BE2C (cell line): ENCODE measurements around the gene KRTAP5-10.
A peak's percentile ranks its signal among the peaks of the same experiment; 100 is the strongest.
"Not testable (repeated sequence)": the region's sequence is repeated elsewhere in the genome, so short reads cannot be mapped to it uniquely, and the experiment has no call there.

Experiments
- DNase-seq: peaks from one replicate; pipeline ENCODE4 v3.0.0-alpha.2; 2020
- H3K27me3 ChIP-seq: fragments of 250-450 bp; sonication (Bioruptor Pico); 2 replicates; pipeline ENCODE4 v1.5.1; 2020; ENCODE audit warnings: mild to moderate bottlenecking
- H3K36me3 ChIP-seq: fragments of 250-450 bp; sonication (Bioruptor Pico); 2 replicates; pipeline ENCODE4 v1.5.1; 2020; ENCODE audit warnings: mild to moderate bottlenecking
- H3K4me1 ChIP-seq: fragments of 250-450 bp; sonication (Bioruptor Pico); 2 replicates; pipeline ENCODE4 v1.5.1; 2020
- H3K4me3 ChIP-seq: 2 replicates; pipeline ENCODE4 v1.5.1; 2011; ENCODE audit warnings: low read depth, low read length
- H3K9me3 ChIP-seq: fragments of 250-450 bp; sonication (Bioruptor Pico); 2 replicates; pipeline ENCODE4 v1.5.1; 2020
- TF ChIP-seq, protein P1 (sequence below): IDR thresholded peaks from 2 replicates; pipeline ENCODE4 v1.5.1; 2012; ENCODE audit warnings: mild to moderate bottlenecking, low read depth, low read length

KRTAP5-10 gene

DNA sequence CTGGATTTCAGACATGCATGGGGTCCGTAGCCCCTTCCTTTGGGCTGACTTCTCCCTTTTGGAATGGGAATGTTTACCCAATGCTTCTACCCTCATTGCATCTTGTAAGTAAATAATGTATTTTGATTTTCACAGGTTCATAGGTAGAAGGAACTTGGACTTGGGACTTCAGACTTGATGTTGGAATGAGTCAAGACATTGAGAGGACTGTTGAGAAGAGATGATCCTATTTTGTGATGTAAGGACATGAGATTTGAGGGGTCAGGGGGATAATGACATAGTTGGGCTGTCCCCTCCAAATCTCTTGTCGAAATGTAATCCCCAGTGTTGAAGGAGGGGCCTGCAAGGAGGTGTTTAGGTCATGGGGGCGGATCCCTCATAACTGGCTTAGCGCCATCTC is 933 bp upstream of the KRTAP5-10 start:
- Histone ChIP-seq H3K4me3 (no peak overlapping the region), H3K4me1 (no peaks in the 10 kb centered on the region), H3K36me3 (no peaks in the 10 kb centered on the region), H3K27me3 (no peaks in the 10 kb centered on the region), H3K9me3 (no peaks in the 10 kb centered on the region)
- no peak for DNase-seq
- TF ChIP-seq, protein P1, sequence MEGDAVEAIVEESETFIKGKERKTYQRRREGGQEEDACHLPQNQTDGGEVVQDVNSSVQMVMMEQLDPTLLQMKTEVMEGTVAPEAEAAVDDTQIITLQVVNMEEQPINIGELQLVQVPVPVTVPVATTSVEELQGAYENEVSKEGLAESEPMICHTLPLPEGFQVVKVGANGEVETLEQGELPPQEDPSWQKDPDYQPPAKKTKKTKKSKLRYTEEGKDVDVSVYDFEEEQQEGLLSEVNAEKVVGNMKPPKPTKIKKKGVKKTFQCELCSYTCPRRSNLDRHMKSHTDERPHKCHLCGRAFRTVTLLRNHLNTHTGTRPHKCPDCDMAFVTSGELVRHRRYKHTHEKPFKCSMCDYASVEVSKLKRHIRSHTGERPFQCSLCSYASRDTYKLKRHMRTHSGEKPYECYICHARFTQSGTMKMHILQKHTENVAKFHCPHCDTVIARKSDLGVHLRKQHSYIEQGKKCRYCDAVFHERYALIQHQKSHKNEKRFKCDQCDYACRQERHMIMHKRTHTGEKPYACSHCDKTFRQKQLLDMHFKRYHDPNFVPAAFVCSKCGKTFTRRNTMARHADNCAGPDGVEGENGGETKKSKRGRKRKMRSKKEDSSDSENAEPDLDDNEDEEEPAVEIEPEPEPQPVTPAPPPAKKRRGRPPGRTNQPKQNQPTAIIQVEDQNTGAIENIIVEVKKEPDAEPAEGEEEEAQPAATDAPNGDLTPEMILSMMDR = no peak

DNA sequence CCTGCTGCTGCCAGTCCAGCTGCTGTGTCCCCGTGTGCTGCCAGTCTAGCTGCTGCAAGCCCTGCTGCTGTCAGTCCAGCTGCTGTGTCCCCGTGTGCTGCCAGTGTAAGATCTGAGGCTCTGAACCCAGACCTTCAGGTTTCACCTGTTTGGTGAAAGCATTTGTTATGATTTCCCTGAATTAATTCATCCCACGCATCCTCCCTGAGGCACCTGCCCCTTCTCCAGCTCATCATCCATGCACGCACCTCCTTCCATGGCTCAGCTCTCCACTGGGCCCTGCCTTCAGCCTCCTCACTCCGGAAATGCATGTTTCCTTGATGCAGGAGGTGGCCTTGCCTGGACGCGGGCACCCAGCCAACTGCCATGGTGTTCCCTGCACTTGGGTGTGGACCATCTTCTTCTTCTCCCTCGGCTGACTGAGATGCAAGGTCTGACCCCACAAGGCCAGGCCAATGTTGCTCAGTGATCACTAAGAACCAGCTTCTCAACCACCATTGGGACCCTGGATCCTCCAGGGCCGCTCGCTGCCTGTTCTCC is 788 bp downstream of the KRTAP5-10 start:
- Histone ChIP-seq H3K9me3 (no peaks in the 10 kb centered on the region), H3K4me3 (no peak overlapping the region), H3K4me1 (no peaks in the 10 kb centered on the region), H3K36me3 (no peaks in the 10 kb centered on the region), H3K27me3 (no peaks in the 10 kb centered on the region)
- TF ChIP-seq, protein P1 = no peak
- DNase-seq = no peak

DNA sequence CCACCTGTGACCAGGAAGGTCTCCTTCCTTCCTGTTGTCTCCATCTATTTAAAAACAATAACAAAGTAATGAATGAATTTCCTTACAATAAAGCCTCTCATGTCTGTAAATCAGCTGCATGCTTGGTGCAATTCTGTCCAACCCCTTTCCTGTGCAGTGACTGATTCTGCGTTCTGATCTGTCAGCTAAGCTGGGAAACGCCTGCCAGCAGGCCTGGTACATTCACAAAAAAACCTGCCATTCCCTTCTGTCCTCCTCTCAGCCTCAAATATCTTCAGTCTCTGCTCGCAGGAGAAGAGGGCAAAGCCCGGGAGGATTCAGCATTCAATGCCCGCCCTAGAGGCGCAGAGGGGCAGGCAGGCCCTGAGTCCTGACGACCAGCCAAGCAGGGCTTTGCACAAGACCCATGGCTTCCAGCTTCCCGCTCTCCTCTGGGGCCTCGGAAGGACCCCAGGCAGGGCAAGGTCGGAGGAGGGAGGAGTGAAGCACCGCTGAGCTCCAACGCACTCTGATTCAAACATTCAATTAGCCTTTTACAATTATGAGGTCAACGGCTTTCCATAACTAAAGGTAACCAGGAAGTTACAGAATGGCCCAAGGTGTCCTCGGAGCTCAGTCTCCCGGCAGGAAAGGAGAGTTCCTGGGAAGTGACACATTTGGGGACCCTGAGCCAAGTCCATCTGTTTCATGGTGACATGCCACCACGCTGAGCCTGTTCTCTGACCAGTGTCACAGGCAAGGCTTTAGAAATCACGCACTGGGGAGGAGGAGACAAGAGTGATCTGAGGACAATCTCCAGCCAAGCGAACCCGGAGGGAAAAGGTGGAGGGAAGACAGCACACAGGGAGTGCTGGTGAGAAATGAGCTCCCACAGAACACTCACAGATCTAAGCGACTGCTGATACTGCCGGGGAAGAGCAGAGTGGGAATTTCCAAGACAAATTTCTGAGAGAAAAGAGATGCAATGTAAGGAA is 1.6 kb downstream of the KRTAP5-10 start:
- DNase-seq, H3K27me3 ChIP-seq, H3K36me3 ChIP-seq, H3K4me3 ChIP-seq, H3K4me1 ChIP-seq, H3K9me3 ChIP-seq: not testable (repeated sequence)

DNA sequence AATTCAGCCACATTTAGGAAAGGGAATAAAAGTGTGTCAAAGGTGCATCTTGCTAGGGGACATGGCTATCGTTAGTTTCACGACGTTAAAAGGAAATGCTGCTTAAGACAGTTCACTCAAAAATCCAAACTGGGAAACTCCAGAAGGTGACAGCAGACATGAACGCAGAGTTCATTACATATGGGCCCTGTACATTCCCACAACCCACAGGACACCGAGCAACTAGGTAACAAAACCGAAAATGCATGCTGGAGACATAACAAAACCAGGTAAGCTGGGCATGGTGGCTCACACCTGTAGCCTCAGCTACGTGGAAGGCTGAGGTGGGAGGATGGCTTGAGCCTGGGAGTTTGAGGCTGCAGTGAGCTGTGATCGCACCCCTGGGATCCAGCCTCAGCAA is 2.3 kb downstream of the KRTAP5-10 start:
- not testable (repeated sequence) for H3K27me3 ChIP-seq, H3K4me3 ChIP-seq, H3K36me3 ChIP-seq, DNase-seq, H3K9me3 ChIP-seq, H3K4me1 ChIP-seq

DNA sequence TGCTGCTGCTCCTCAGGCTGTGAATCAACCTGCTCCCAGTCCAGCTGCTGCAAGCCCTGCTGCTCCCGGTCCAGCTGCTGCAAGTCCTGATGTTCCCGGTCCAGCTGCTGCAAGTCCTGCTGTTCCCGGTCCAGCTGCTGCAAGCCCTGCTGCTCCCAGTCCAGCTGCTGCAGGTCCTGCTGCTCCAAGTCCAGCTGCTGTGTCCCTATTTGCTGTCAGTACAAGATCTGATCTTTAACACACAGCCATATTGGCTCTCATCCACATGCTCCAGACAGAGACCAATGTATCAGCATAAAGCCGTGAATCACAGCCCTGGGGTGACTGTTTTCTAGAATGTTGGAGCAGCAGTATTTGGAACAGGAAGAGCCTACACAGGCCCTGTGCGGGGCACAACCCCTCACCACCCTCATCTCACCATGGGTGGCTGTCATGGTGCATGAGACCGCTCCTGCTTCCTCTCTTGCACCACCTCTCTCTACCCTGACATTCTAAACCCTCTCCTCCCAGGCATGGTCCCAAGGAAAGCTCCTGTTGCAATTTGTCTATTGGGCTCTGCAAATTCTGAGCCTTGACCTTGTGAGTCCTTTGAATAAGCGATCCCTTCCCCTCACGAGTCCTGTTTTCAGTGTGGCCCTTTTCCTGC is 3.5 kb downstream of the KRTAP5-10 start:
- peak; percentile 25 for DNase-seq
- Histone ChIP-seq H3K27me3 (no peaks in the 10 kb centered on the region), H3K9me3 (no peaks in the 10 kb centered on the region), H3K4me1 (no peaks in the 10 kb centered on the region), H3K36me3 (no peaks in the 10 kb centered on the region), H3K4me3 (no peak overlapping the region)
- TF ChIP-seq, protein P1 = no peak

DNA sequence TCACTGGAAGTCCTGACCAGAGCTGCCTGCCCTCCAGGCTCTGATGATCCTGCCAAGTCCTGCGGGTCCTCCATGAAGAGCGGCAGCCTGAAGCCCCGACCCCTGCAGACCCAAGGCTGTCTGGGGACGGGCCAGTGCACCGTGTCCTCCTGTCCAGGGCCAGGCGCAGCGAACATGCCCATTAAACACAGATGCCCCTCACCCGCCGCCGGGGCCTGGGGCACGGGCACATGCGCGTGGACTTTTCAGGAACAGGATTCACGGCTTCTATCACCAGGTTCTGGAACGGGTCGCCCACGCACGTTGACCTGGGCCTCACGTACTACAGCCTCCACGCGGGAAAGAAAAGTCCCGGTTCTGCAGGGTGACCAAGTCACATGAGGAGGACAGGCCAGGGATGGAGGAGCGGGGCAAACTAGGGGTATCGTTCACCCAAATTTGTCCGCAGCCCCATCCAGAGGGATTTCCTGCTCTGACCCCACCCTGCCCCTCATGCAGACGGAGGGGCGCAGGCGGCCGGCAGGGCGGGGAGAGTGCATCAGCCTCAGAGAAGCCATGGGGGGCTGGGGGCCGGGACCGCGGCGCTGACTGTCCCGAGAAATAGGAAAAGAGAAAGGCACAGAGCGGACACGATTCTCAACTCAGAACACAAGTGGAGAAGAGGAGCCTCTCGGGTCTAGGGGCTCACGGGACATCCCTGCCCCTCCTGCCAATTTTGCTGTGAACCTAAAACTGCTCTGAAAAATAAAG is 5.9 kb downstream of the KRTAP5-10 start:
- not testable (repeated sequence) for H3K27me3 ChIP-seq, H3K9me3 ChIP-seq, H3K4me3 ChIP-seq, H3K36me3 ChIP-seq, DNase-seq, H3K4me1 ChIP-seq

DNA sequence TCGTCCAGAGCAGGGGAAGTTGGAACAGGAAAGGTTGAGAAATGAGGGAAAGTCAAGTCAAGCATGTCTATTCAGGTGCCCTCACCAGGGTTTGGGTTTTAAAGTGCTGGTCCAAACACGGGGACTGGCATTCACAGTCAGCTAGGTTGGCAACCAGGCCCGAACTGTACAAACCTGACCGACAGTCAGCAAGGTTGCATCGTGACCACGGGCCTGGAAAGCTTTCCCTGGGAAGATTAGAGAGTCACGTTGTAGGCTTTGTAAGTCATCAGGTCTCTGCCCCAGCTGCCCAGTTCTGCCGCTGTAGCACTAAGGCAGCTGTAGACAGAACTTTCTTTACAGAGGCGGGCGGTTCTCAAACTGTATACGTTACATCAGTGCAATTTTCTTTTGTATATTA is 7.4 kb downstream of the KRTAP5-10 start:
- H3K4me1 ChIP-seq = no peaks in the 10 kb centered on the region
- TF ChIP-seq, protein P1 = no peak
- no peak for DNase-seq
- H3K4me3 ChIP-seq = no peak overlapping the region
- no peaks in the 10 kb centered on the region; the same call in 1 of the 2 replicates for H3K27me3 ChIP-seq
- no peaks in the 10 kb centered on the region for H3K36me3 ChIP-seq
- no peaks in the 10 kb centered on the region for H3K9me3 ChIP-seq
